Osteocyte (in vitro differentiated cells): ENCODE data around the gene PRKAR2B. TPM values are rescaled to one million over a fixed set of nuclear protein-coding genes. Genes with fewer than 3 reads are reported as not detected.

ENCODE experiments used
- DNase-seq: peaks from one replicate; pipeline ENCODE4 v3.0.0; 2021; ENCODE audit warnings: mixed read lengths; ENCODE audit not compliant: unreplicated experiment; ENCODE audit errors: extremely low spot score
- H3K27ac Mint-ChIP-seq: one replicate; pipeline ENCODE4 v1.8.0; 2021; ENCODE audit warnings: mild to moderate bottlenecking, mixed read lengths; ENCODE audit not compliant: unreplicated experiment
- H3K27me3 Mint-ChIP-seq: one replicate; pipeline ENCODE4 v1.8.0; 2021; ENCODE audit warnings: mixed read lengths; ENCODE audit not compliant: unreplicated experiment
- H3K36me3 Mint-ChIP-seq: one replicate; pipeline ENCODE4 v1.8.0; 2021; ENCODE audit warnings: mixed read lengths; ENCODE audit not compliant: unreplicated experiment
- H3K4me1 Mint-ChIP-seq: one replicate; pipeline ENCODE4 v1.8.0; 2021; ENCODE audit warnings: mixed read lengths; ENCODE audit not compliant: unreplicated experiment
- H3K4me3 Mint-ChIP-seq: one replicate; pipeline ENCODE4 v1.8.0; 2021; ENCODE audit warnings: mild to moderate bottlenecking, moderate library complexity, mixed read lengths; ENCODE audit not compliant: unreplicated experiment
- H3K9me3 Mint-ChIP-seq: one replicate; pipeline ENCODE4 v1.8.0; 2021; ENCODE audit warnings: mixed read lengths; ENCODE audit not compliant: unreplicated experiment
- total RNA-seq: library from RNA; stranded (reverse); gene quantifications from 2 replicates; pipeline ENCODE4 v1.2.1, GENCODE V29; 2021
- TF ChIP-seq, protein P1 (sequence below): fragments of 200-600 bp; sonication (generic); IDR thresholded peaks from 2 replicates; pipeline ENCODE4 v1.5.0; 2021; ENCODE audit warnings: antibody characterized with exemption, mild to moderate bottlenecking, moderate library complexity

The PRKAR2B gene
- total RNA-seq, 1 donor from 2014 or later, result 3.3 TPM

DNA sequence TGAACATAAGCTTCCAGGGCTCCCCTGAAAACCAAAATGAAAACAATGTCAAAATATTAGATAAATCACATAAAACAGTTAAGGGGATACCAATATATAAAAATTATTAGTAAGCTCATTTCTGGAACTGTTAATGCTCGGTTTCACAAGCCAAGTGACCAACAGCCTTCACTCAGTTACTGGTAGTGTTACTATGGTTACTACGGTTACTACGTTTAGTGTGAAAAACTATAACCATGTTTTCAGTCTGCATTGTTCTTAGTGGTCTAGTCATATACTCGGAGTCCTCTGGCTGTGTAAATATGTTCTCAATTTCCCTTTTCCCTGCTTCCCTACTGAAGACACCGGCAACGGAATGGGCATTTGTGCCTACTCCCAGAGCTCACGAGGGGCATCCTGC is 159.1 kb downstream of the PRKAR2B start:
- H3K27me3 Mint-ChIP-seq, result no peaks in the 10 kb centered on the region
- H3K9me3 Mint-ChIP-seq, result no peaks in the 10 kb centered on the region
- H3K4me3 Mint-ChIP-seq, result no peak overlapping the region
- peaks cover 28% of the 10 kb centered on the region for H3K4me1 Mint-ChIP-seq
- no peak for DNase-seq
- no peak overlapping the region for H3K27ac Mint-ChIP-seq
- peaks cover 60% of the 10 kb centered on the region for H3K36me3 Mint-ChIP-seq
- TF ChIP-seq, protein P1, sequence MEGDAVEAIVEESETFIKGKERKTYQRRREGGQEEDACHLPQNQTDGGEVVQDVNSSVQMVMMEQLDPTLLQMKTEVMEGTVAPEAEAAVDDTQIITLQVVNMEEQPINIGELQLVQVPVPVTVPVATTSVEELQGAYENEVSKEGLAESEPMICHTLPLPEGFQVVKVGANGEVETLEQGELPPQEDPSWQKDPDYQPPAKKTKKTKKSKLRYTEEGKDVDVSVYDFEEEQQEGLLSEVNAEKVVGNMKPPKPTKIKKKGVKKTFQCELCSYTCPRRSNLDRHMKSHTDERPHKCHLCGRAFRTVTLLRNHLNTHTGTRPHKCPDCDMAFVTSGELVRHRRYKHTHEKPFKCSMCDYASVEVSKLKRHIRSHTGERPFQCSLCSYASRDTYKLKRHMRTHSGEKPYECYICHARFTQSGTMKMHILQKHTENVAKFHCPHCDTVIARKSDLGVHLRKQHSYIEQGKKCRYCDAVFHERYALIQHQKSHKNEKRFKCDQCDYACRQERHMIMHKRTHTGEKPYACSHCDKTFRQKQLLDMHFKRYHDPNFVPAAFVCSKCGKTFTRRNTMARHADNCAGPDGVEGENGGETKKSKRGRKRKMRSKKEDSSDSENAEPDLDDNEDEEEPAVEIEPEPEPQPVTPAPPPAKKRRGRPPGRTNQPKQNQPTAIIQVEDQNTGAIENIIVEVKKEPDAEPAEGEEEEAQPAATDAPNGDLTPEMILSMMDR, result no peak

DNA sequence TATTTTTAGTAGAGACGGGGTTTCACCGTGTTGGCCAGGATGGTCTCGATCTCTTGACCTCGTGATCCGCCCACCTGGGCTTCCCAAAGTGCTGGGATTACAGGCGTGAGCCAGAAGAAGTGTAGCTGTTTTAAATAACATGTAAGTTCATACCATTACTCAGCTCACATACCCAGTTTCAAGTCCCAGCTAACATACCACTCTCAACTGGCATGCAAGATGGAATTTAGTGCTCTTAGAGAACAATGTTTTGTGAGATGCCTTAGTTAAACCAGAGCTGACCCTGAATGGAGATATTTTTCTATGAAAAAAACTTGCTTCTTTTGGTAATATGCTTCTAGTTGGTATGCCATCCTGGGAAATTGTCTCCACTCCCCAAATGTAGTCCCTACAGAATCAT is 161.6 kb downstream of the PRKAR2B start:
- H3K27ac Mint-ChIP-seq, result no peak overlapping the region
- no peak overlapping the region for H3K4me3 Mint-ChIP-seq
- DNase-seq, result no peak
- H3K36me3 Mint-ChIP-seq, result peaks cover 55% of the 10 kb centered on the region
- no peaks in the 10 kb centered on the region for H3K9me3 Mint-ChIP-seq
- TF ChIP-seq, protein P1, result no peak
- H3K27me3 Mint-ChIP-seq, result no peaks in the 10 kb centered on the region
- peaks cover 36% of the 10 kb centered on the region for H3K4me1 Mint-ChIP-seq

DNA sequence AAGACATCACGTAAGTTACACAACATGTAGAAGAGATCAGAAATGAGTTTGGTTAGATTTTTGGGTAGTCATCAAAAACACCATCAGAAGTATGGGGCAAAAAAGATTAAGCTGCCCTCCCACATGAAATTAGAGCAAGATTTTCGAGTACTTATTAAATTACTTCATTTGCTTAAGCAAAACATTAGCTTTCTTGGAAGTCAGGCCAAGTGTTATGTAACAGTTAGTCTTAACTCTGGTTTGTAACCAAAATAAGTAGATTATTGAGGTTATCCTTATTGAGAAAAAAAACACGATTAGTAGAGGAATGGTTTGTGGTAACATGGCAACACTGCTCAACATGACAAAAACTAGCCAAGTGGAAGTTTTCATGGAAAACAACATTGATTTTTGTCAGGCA is 162.2 kb downstream of the PRKAR2B start:
- Mint-ChIP-seq H3K9me3 (no peaks in the 10 kb centered on the region), H3K27me3 (no peaks in the 10 kb centered on the region), H3K4me1 (peaks cover 36% of the 10 kb centered on the region), H3K27ac (peak overlapping the region; percentile 94), H3K4me3 (no peak overlapping the region), H3K36me3 (peaks cover 53% of the 10 kb centered on the region)
- DNase-seq, result no peak
- TF ChIP-seq, protein P1, result no peak

DNA sequence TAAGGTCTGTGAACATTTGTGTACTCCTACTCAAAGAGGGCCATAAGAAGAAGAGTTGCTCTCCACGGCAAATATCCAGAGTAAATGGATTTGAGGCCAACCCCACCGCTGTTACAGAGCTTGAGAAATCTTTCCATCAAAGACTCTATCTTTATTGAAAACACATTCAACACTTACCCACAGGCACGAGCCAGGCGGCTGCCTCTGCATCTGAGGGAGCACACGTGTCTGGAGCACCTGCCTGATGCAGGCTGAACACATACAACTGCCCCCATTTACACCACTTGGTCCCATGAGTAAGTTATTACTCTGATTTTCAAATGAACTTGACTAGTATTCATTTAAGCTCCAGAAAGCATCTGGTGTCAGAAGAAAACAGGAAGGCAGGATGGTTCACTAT is 163.0 kb downstream of the PRKAR2B start:
- TF ChIP-seq, protein P1, result no peak
- peak overlapping the region; percentile 94 for H3K27ac Mint-ChIP-seq
- no peak for DNase-seq
- H3K27me3 Mint-ChIP-seq, result no peaks in the 10 kb centered on the region
- no peak overlapping the region for H3K4me3 Mint-ChIP-seq
- no peaks in the 10 kb centered on the region for H3K9me3 Mint-ChIP-seq
- peaks cover 36% of the 10 kb centered on the region for H3K4me1 Mint-ChIP-seq
- peaks cover 46% of the 10 kb centered on the region for H3K36me3 Mint-ChIP-seq

DNA sequence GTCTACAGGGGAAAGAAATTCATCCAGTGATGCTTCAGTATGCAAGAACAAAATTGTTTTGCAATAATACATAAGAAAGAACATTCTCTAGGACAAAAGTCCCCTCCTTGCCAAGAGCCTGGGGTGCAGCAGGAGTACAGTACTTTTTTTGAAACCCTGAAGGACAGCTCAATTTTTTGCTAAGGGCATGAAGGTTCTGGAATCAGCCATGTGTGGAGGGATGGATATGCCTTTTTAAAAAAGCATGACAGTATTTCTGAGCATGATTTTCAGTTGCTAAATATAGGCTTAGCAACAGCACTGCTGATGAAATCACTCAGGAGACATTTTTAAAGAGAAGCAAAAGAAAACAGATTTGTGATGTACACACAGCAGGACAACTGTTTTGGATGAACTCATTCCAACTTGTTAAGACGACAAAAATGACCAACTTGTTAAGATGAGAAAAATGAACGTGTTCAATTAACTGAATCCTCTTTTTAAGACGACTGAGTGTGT is 163.6 kb downstream of the PRKAR2B start:
- TF ChIP-seq, protein P1, result no peak
- H3K36me3 Mint-ChIP-seq, result peaks cover 42% of the 10 kb centered on the region
- DNase-seq, result no peak
- peak overlapping the region; percentile 94 for H3K27ac Mint-ChIP-seq
- H3K4me1 Mint-ChIP-seq, result peaks cover 36% of the 10 kb centered on the region
- H3K4me3 Mint-ChIP-seq, result no peak overlapping the region
- H3K27me3 Mint-ChIP-seq, result no peaks in the 10 kb centered on the region
- peaks cover under 1% of the 10 kb centered on the region for H3K9me3 Mint-ChIP-seq
